GM12801 (cell line): ENCODE results near the gene ARL14EPL.

Experiments
- TF ChIP-seq, protein P1 (sequence below): IDR thresholded peaks from one replicate; pipeline ENCODE4 v1.5.1; 2011; ENCODE audit warnings: control low read depth; ENCODE audit not compliant: insufficient read length; ENCODE audit errors: extremely low read depth

Gene ARL14EPL

DNA sequence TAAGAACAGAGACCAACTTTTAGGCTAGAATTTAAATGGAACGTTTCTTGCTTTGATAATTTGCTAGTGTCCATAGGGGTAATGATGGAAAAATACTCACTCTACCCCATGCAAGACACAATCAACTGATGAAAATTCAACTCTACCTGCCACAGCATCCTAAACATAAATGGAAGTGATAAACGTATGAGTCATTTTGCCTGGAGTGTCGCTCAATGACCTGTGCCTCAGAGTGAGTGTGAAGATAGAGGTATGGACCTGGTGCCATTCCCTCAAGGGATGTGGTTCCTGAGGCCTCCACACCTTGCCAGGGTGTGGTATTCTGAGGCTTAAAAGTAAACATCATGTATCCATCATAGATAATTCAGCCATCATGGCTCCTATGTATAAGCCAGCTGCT is 14.0 kb downstream of the ARL14EPL start:
- TF ChIP-seq, protein P1, sequence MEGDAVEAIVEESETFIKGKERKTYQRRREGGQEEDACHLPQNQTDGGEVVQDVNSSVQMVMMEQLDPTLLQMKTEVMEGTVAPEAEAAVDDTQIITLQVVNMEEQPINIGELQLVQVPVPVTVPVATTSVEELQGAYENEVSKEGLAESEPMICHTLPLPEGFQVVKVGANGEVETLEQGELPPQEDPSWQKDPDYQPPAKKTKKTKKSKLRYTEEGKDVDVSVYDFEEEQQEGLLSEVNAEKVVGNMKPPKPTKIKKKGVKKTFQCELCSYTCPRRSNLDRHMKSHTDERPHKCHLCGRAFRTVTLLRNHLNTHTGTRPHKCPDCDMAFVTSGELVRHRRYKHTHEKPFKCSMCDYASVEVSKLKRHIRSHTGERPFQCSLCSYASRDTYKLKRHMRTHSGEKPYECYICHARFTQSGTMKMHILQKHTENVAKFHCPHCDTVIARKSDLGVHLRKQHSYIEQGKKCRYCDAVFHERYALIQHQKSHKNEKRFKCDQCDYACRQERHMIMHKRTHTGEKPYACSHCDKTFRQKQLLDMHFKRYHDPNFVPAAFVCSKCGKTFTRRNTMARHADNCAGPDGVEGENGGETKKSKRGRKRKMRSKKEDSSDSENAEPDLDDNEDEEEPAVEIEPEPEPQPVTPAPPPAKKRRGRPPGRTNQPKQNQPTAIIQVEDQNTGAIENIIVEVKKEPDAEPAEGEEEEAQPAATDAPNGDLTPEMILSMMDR, result no peak

DNA sequence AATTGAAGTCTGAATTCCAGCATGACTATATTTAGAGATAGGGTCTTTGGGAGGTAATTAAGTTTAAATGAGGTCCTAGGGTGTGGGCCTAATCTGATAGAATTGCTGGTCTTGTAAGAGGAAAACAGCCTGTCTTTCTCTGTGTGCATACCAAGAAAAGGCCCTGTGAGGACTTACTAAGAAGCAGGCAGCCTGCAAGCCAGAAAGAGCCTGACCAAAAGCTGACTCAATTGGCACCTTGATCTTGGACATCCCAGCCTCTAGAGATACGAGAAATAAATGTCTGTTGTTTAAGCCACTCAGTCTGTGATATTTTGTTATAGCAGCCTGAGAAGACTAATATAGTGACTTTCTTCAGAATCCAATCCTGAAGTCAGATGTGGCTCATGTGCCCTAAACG is 14.6 kb downstream of the ARL14EPL start:
- TF ChIP-seq, protein P1, result no peak

DNA sequence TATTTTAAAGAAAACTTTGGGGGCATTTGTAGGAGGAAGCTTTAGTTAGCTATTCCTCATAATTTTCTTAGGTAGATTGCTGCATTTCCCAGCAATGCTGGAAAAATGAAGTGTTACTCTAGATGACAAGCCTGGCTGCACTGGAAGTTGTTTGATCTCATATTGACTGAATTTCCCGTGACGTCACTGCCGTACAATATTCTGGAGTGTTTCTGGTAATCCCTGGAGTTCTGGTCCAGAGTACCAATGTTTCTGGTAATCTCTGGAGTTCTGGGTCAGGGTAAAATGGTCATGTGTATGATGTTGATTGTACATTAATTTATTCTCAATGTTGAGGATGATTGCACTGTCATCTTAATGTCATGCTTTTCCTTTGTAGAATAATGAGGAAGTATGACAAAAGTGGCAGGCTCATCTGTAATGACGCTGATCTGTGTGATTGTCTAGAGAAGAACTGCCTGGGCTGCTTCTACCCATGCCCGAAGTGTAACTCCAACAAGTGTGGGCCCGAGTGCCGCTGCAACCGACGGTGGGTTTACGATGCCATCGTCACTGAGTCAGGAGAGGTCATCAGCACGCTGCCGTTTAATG is 26.2 kb downstream of the ARL14EPL start:
- TF ChIP-seq, protein P1, result no peak

DNA sequence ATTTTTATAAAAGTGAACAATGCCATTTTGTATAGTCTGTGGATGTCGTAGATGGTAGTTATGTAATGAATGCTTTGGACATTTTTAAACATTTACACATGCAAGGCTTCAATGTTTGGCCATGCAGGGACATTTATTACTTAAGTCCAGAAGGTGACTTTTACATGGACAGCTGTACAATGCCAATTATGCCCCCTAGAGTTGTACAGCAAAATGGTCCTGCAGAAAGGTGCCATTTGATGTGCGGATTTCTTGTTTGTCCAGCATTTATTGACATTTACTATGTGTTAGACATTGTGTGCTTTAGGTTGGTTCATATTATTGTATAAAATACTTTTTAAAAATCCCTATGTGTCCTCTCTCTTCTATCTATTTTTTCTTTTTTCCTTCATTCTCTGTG is 30.1 kb downstream of the ARL14EPL start:
- TF ChIP-seq, protein P1, result no peak

DNA sequence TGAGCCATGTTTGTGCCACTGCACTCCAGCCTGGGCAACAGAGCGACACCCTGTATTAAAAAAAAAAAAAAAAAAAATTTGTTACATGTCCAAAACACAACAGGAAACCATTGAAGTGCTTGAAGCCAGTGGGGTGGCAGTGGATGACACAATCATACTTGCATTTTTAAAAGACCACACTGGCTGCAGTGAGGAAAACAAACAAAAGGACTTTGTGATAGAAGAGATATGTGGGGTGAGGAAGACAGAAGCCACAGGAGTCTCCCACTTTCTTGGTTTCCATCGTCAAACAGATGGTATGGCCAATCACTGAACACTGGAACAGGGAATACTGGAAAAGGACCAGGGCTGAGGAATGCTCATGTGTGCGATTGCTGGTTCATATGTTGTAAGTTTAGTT is 31.7 kb downstream of the ARL14EPL start:
- TF ChIP-seq, protein P1, result no peak

DNA sequence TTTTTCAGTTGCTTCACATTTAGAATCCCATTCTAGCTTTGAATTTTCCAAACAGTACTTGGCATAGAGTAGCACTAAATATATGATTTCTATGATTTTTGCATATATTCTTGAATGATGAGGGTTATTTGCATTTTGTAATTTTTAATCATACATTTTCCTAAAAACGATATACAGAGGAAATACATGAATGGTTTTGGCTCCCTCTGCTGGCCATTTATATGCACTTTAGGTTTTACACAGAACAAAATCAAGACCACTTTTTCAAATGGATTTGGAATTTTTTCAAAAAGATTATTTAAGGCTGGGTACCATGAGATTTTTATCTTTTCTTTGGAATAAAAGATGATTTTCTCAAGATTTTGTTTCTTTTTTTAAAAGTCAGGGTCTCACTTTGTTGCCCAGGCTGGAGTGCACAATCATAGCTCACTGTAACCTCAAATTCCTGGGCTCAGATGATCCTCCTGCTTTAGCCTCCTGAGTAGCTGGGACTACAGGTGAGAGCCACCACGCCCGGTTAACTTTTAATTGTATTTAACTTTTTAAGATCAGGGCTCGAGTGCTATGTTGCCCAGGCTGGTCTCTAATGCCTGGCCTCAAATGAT is 35.9 kb downstream of the ARL14EPL start:
- TF ChIP-seq, protein P1, result no peak

DNA sequence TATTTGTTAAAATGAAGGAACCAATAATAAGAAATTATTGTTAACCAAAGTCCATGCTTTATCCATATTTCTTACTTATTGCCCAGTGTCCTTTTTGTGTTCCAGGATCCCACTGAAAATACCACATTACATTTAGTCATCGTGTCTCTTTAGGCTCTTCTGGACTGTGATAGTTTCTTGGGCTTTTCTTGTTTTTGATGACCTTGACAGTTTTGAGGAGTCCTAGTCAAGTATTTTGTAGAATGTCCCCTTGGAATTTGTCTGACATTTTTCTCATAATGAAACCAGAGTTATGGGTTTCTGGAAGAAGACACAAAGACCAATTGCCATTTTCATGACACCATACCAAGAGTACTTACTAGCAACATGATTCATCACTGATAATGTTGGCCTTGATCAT is 38.9 kb downstream of the ARL14EPL start:
- TF ChIP-seq, protein P1, result no peak
